Measurements from ENCODE around the gene TMCC1. TPM values are rescaled to one million over a fixed set of nuclear protein-coding genes. Genes with fewer than 3 reads are reported as not detected.
"Not testable (repeated sequence)": the region's sequence is repeated elsewhere in the genome, so short reads cannot be mapped to it uniquely, and the experiment has no call there.

TMCC1 gene
- polyA plus RNA-seq, 5 donors = 22.1 to 28.1 (median 26.2) TPM

DNA sequence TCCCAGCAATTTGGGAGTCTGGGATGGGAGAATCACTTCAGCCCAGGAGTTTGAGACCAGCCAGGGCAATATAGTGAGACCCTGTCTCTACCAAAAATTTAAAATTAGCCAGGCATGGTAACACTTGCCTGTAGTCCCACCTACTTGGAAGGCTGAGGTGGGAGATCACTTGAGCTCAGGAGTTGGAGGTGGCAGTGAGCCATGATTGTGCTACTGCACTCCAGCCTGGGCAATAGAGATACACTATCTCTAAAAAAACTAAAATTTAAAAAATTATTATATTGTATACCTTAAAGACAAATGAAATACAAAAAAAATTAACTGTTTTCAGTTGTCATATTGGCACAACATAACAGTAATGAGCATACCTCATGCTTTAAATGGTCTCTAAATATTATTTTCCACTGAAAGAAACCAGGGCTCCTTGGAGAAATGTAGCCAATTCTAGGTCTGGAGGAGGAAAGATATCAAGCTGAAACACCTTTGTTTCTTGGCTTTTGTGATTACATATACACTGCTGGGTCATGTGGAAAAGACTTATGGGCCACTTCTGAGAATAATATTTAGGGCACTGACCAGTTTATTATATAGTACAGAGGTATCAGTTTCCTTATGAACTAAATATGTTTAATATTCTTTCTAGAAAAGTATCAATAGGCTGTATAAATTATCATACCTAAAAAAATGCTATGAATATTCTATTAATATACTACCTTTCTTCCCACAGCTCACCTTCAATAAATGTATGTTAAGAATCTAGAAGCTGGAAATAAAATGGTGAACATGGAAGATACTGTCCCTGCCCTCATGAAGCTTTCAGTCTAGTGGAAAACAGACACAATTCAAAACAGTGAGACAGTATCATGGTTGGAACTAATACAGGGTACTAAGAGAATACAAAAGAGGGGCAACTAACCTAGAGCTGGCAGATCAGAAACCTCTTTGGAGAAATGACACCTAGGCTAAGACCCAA lies 119.5 kb downstream of the TMCC1 start:
- DNase-seq = no peak

DNA sequence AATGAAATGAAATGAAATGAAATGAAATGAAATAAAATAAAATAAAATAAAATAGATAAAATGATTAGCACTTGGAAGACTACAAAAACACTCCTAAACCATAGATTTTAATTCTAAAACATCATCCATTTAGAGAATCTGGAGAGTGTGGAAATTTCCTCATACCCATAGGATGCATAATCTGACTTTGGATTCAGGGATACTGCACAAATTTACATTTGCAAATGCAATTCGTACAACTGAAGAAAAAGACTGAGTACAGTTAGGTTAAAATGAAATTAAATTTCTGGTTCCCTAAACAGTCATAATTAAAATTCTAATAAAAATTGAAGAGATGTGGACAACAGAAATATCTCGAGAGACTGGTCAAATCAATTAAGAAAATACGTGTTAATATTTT lies 122.9 kb downstream of the TMCC1 start:
- DNase-seq = no peak

DNA sequence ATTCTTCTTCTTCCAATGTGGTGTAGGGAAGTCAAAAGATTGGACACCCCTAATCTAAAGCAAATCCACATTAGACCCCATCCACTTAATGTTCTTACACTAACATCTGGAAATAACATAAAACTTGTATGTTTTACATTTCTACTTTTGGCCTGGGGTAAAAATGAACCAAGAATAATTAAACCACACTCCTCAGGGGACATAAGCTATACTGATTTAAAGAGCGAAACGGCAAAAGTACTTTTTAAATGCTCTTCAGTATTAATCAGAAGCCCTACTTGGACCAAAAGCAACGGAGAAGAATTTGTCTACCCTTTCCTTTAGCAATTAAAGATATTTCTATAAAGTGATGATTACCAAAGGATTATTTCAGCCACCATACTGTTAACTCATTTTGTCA lies 123.9 kb downstream of the TMCC1 start:
- DNase-seq = no peak

DNA sequence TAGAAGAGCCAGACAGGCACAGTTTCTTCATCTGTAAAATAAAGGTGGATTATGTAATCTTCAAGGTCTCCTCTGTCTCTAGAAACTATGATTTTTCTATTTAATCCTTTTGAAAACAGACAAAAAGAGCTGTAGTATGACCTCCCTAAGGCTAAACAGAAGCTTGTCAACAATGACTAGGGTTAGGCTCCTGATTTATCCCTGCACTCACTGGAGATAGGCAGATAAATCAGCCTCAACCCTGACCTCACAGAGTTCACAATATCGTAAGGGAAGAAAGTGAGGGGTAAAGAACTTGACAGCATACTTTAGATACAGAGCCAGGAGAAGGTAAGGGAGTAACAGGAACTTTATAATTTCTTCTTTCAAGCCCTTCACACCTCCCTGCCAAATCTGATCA lies 124.8 kb downstream of the TMCC1 start:
- DNase-seq = no peak

DNA sequence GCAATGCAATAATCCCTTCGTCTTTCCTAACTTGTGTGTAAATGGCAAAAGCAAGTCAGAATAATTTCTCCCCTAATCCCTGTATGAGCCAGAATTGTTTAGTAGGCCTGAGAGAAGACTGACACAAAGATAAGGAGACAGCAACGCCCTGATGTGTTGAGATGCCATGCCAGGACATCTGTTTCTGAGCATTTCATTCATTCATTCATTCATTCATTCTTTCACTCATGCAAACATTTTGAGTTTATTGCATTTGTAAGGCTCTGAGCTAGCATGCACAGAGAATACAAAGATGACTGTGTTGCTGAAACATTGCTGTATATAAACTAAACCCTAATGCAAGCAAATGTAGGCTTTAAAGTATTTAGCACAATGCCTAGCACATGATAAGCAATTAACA lies 127.4 kb downstream of the TMCC1 start:
- no peak for DNase-seq

DNA sequence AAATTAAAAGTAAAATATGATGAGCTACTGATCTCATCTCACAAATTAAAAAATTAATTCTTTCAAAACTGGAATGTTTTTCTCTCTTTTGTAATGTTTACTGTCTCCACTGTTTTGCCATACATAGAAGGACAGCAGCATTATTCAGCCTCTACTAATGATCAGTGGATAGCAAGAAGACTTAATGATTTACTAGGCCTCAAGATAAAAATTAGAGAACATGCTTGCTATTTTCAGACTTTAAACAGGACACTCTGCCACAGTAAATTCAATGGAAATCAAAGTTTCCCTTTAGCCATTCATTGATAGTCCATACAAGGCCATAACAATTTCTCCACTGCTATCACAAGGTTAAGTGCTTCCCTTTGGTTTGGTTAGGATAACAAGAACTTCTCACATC lies 129.4 kb downstream of the TMCC1 start:
- DNase-seq = no peak

DNA sequence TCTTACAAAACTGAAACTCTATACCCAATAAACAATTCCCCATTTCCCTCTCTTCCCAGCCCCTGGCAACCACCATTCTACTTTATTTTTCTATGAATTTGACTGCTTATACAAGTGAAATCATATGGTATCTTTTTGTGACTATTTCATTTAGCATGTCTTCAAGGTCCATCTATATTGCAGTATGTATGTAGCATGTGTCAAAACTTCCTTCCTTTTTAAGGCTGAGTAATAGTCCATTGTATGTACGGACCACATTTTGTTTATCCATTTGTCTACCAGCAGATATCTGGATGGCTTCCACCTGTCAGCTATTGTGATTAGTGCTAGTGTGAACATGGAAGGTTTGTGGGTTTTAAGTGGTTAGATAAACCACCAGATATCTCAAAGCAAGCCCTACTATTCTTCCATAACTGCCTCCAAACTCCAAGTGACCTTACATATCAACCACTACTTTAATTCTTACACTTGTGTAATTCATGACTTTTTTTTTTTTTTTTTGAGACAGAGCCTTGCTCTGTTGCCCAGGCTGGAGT lies 134.7 kb downstream of the TMCC1 start:
- no peak for DNase-seq

DNA sequence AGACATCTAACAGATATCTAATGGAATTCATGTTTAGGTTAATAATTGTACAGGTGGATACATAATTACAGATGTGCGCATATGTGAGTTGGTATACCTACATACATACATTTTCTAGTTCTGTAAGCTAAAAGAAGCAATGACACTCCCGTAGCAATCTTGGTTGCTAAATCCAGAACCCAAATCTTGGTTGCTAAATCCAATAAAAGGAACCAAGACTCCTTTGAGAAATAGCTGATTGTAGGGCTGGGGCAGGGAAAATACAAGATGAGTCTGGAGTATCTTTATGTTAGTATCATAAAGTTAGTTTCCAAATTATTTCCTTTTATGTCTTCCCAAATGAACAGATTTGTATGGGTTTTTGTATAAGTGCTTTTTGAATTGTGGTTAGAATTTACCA lies 135.2 kb downstream of the TMCC1 start:
- DNase-seq = no peak

DNA sequence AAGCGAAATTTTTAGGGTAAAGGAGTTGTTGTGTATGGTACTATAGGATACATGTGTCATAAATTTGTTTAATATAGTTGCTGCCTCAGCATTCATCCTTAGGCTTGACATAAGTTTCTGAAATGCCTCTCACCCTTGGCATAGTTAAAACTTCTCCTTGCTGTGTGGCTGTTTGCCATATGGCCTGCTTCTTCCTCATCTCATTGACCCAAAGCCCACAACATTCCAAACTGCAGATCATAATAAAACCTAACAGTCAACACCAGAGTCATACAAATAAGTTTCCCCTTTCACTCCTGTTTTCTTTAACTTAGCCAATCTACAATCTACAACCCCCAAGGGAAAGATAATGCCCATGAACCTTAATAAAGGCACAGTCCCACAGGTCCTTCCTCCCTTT lies 136.6 kb downstream of the TMCC1 start:
- DNase-seq = peak in 1 of 2 donors; percentile 16

DNA sequence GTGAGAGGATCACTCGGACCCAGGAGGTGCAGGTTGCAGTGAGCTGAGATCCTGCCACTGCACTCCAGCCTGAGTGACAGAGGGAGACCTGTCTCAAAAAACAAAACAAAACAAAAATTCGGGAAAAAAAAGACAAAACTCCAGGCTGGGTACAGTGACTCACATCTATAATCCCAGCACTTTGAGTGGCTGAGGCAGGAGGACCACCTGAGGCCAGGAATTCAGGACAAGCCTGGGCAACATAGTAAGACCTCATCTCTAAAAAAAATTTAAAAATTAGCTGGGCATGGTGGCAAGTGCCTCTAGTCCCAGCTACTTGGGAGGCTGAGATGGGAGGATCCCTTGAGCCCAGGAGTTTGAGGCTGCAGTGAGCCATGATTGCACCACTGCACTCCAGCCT lies 142.4 kb downstream of the TMCC1 start:
- not testable (repeated sequence) for DNase-seq

DNA sequence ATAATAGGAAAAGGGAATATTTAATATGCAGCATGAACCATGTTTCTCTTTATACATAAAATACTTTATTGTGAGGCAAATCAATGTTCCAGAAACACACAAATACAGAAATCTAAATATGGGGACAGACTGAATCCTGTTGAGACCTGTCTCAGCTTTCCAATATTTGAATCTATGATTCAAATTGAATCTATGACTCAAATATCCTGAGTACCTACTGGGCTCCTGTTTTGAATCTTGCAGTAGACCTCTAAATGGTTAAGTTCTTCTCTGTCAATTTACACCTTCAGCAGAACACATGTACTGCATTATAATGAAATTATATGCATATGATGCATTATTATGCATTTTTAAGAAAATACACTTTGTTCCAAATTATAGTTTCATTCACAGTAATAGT lies 143.8 kb downstream of the TMCC1 start:
- no peak for DNase-seq

DNA sequence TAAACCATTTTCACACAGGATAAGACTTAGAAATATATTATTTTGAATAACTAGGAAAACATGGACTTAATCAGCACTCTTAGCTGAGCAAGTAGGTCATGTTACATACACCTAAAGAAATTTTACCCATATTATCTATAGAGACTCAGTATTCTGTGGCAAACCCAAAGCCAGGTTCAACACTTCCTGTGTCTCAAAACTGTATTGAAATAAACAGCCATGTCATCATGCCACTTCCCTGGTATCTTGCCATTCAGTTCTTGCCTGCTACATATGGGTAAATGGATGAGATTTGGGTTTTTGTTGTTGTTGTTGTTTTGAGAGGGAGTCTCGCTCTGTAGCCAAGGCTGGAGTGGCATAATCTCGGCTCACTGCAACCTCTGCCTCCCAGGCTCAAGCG lies 145.5 kb downstream of the TMCC1 start:
- DNase-seq = no peak

DNA sequence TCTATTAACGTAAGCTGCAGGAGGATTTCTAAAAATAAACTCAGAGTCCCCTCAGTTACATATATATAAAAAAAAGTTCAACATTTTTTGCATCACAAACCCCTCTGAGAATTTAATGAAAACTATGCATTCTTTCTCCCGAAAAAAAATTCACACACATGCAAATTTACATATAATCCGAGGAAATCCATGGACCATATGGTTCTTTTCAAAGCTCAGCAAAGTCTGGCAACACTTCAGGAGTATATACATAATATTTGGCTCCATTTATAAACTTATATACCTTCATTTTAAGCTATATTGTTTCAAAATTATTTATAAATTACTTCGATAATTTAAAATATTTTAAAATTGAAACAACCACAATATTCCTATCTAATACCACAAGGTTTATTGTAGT lies 146.4 kb downstream of the TMCC1 start:
- DNase-seq = no peak

DNA sequence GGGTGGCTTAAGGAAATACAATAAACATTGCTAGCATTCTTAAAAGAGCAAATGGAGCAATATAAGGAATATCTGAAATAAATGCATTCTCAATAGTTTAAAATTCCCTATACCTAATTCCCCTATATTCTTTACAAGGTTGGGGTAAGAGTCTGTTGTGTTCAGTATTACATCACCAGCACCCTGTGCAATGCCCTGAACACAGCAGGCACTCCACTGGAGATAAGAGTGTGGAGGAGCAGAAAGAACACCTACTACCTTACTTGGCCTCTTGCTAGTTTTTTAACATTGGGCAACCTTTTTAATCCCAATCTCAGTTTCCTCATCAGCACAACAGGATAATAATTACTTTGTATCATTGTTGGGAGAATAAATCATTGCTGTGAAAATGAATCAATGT lies 146.9 kb downstream of the TMCC1 start:
- DNase-seq = no peak

DNA sequence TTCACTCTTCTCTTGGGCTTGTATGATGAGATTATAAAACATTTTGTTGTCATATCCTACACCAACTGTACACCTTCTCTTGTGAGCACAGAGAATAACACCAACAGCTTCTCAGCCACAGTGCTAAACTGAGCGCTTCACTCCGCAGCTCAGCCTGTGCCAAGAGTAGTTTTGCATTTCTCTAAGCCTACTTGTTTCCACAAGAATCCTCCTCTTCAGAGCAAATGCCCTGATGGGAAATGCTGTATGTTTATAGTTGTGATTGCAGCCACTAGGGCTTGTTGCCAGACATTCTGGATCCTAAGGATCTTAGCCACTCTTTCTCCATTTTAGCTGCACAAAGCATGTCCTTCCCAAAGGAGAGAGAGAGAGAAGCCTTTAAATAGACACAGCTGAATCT lies 148.3 kb downstream of the TMCC1 start:
- DNase-seq = peak; percentile 64

DNA sequence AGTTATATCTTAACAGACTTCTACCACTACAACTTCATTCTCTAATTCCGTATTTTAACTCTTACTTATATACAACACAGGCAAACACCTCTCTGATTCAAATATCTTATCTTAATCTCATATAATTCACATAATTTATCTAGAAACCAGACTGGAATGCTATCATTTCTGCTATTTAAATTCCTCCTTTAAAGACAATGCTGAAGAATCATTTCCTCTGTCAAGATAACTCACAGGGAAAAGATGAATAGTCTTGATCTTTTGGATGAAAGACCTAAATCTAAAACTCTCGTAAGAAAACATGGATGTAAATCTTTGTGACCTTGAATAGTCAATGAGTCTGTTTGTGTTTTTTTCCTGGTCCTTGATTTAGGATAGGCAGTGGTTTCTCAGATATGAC lies 151.7 kb downstream of the TMCC1 start:
- DNase-seq = no peak

DNA sequence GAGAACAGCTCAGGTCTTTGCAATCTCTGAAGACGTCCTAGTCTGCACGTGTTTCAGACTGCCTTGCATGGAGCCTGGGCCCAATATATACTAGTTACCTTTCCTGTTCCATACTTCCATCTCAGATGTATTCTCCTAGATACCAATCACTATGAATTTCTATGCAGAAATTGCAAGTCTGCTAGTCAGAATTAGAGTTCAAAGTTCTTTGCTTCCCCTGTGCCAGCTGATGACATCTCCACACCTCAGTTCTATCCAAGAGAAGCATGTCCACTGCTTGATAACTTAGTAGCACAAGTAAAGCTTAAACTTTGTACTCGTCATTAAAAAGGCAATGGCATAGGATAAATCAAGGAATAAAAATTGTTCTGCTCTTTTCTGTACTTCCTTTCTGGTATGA lies 153.4 kb downstream of the TMCC1 start:
- no peak for DNase-seq

DNA sequence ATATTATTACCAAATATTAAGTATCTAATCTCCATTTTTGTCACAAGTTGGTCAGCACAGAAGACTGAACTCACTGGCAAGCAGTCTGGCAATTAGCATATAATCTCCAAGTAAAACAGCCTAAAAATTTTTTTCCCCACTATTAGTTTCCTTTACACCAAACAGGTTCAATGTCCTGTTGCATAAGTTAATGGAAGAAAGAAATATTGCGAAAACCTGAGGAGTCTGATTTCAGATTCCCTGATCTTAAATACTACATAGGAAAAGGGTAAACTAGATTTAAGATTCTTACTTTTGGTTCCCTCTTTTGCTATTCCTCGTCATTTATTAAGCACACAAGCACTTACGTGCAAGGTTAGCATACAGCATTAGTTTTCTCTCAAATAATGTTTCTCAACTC lies 153.9 kb downstream of the TMCC1 start:
- no peak for DNase-seq

DNA sequence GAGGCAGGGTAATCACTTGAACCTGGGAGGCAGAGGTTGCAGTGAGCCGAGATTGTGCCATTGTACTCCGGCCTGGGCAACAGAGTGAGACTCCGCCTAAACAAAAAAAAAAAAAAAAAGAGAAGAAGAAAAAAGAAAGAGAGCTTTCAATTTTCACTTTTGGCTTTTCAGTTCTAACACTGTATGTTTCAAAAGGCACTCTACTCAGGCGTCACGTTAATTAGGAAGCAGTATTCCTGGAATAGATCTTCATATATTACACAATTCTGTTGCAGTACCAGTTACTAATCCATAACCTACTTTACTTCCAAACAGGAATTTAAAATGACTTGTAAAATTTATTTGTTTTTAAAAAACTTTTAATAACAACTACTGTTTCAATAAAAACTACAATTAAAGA lies 155.3 kb downstream of the TMCC1 start:
- DNase-seq = no peak

DNA sequence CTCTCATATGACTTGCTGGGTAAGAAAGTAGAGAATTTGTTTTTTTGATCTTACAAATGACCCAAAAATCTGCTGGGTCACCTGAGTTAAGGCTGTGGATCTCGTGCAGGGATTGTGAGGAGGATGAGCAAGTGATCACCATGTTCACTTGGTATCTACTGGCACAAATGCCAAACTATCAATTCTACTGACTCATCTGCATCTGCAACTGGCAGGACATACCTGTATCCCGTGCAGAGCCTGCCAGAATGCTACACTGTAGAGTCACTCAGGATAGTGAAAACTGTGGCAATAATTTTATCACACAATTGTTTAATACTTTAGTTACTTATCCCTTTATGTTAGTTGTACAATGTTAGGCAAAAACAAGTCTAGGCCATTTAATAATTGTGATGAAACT lies 157.4 kb downstream of the TMCC1 start:
- DNase-seq = no peak

DNA sequence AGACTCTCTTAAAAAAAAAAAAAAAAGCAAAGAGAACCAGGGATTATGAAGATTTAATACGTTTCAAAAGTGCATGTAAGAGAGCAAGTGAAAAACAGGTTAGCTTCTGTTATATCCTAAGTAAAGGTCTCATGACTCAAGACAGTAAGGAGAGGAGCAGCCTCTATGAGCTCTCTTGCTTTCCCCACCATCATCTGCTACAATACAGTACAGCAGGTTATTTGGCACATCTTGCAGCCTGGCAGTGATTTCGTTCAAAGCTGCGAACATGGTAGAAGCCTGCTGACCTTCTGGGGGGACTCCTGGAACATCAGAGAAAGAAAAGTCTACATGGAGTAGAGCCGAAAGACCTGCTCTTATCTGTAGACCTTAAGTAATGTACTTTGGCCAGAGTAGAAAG lies 157.9 kb downstream of the TMCC1 start:
- DNase-seq = no peak

DNA sequence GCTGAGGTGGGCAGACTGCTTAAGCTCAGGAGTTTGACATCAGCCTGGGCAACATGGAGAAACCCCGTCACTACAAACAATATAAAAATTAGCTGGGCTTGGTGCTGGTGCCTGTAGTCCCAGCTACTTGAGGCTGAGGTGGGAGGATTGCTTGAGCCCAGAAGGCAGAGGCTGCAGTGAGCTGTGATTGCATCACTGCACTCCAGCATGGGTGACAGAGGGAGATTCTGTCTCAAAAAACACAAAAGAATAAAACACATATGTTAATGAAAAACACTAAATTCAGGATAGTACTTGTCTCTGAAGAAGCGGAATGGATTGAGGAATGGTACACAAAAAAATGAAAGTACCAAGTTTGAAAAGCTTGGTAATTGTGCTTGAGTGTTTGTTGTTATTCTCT lies 159.1 kb downstream of the TMCC1 start:
- no peak for DNase-seq

DNA sequence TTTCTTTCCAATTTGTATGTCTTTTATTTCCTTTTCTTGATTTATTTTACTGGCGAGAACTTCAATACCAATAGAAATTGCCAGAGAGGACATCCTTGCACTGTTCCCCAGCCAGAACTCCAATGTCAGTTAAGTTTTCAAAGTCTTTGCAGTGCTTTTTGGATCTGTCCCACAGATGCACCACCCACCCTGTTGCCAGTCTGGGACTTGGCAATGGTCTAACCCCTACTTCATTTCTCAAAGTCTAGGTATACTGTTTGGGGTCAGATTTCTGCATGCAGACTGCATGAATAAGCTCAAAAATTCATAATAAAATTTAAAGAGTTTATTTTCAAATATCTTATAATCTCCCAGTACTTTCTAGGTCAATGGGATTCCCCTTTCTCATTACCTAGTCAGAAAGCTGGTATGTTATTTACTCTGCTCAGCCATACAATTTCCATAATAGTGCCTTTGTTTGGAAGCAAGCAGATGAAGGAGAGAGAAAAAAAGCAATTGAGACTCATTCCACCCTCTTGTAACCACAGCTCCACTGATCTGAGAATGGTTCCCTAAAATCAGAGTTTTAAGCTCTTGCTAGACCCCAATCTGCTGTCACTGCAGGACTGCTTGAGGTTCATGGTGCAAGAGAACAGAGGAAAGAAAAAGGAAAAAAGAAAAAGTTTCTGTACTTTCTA lies 161.2 kb downstream of the TMCC1 start:
- DNase-seq = no peak
